Rectal smooth muscle tissue (tissue), 1 donor: Measurements from ENCODE around the gene DBN1.

Source experiments
- H3K27ac ChIP-seq: one replicate; pipeline ENCODE4 v1.7.0; 2013; ENCODE audit warnings: low read depth, low read length, inconsistent platforms
- H3K27me3 ChIP-seq: one replicate; pipeline ENCODE4 v1.7.0; 2013; ENCODE audit warnings: low read length; ENCODE audit not compliant: control insufficient read depth, insufficient read depth
- H3K36me3 ChIP-seq: one replicate; pipeline ENCODE4 v1.7.0; 2013; ENCODE audit warnings: low read length; ENCODE audit not compliant: control insufficient read depth, insufficient read depth
- H3K4me1 ChIP-seq: one replicate; pipeline ENCODE4 v1.7.0; 2013; ENCODE audit warnings: low read length; ENCODE audit not compliant: control insufficient read depth, insufficient read depth
- H3K4me3 ChIP-seq: one replicate; pipeline ENCODE4 v1.7.0; 2013; ENCODE audit warnings: low read length
- H3K9ac ChIP-seq: one replicate; pipeline ENCODE4 v1.7.0; 2013; ENCODE audit warnings: low read length

The DBN1 gene

GRCh38 chr5:177459819-177460628 is 13.4 kb downstream of the DBN1 start:
- Histone ChIP-seq H3K36me3 (no peaks in the 10 kb centered on the region), H3K27ac (no peak overlapping the region), H3K9ac (no peak overlapping the region), H3K4me3 (no peak overlapping the region), H3K27me3 (no peaks in the 10 kb centered on the region), H3K4me1 (peaks cover 9% of the 10 kb centered on the region)

DNA sequence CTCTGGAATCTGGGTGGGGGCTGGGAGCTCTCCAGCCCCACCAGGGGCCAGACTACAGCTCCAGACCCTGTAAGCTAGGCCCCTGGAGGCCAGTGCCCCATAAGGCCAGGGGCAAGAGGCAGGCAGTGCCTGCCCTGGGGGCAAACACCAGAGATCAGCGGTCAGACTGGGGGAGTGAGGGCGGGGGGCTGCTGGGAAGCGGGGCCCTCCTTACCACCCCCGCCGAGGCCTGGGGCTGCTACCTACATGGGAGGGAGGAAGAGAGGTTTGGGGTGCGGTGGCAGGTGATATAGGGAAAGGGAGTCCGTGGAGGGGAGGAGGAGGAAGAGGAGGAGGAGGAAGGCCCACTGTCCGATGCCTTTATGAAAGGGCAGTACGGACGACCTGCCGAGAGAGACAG is 14.1 kb downstream of the DBN1 start:
- Histone ChIP-seq H3K4me1 (peaks cover 12% of the 10 kb centered on the region), H3K4me3 (no peak overlapping the region), H3K9ac (no peak overlapping the region), H3K27ac (no peak overlapping the region), H3K36me3 (no peaks in the 10 kb centered on the region), H3K27me3 (no peaks in the 10 kb centered on the region)

- Histone ChIP-seq H3K9ac (no peak overlapping the region), H3K27ac (no peak overlapping the region), H3K4me3 (no peak overlapping the region), H3K4me1 (peaks cover 15% of the 10 kb centered on the region), H3K27me3 (no peaks in the 10 kb centered on the region), H3K36me3 (no peaks in the 10 kb centered on the region)
Measured at GRCh38 chr5:177458912-177459350, 14.5 kb downstream of the DBN1 start.

GRCh38 chr5:177457852-177458681 is 15.4 kb downstream of the DBN1 start:
- Histone ChIP-seq H3K4me1 (peaks cover 18% of the 10 kb centered on the region), H3K36me3 (no peaks in the 10 kb centered on the region), H3K27ac (peak overlapping the region; percentile 54), H3K4me3 (no peak overlapping the region), H3K27me3 (no peaks in the 10 kb centered on the region), H3K9ac (no peak overlapping the region)

GRCh38 chr5:177456976-177457851 is 16.2 kb downstream of the DBN1 start:
- no peaks in the 10 kb centered on the region for H3K27me3 ChIP-seq
- H3K4me3 ChIP-seq, result no peak overlapping the region
- no peak overlapping the region for H3K9ac ChIP-seq
- no peaks in the 10 kb centered on the region for H3K36me3 ChIP-seq
- H3K4me1 ChIP-seq, result peaks cover 19% of the 10 kb centered on the region
- H3K27ac ChIP-seq, result peak overlapping the region; percentile 54

DNA sequence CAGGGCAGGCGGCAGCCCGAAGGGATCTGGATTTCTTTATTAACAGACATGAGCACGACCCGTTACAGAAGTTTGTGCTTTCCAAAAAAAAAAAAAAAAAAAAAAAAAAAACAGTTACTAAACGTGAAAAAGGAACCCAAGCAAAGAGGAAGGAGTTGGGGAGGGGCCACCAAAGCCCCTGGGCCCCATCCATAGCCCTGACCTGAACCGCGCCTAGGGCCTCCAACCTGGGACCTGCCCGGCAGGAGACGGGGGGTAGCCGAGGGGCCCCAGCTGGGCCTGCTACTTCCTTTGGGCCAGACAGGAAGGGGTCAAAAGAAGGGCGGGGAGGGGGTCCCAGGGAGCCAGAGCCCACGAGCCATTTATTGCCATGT is 16.9 kb downstream of the DBN1 start:
- peaks cover 19% of the 10 kb centered on the region for H3K4me1 ChIP-seq
- no peaks in the 10 kb centered on the region for H3K36me3 ChIP-seq
- H3K9ac ChIP-seq, result no peak overlapping the region
- H3K27ac ChIP-seq, result peak overlapping the region; percentile 54
- no peak overlapping the region for H3K4me3 ChIP-seq
- no peaks in the 10 kb centered on the region for H3K27me3 ChIP-seq

DNA sequence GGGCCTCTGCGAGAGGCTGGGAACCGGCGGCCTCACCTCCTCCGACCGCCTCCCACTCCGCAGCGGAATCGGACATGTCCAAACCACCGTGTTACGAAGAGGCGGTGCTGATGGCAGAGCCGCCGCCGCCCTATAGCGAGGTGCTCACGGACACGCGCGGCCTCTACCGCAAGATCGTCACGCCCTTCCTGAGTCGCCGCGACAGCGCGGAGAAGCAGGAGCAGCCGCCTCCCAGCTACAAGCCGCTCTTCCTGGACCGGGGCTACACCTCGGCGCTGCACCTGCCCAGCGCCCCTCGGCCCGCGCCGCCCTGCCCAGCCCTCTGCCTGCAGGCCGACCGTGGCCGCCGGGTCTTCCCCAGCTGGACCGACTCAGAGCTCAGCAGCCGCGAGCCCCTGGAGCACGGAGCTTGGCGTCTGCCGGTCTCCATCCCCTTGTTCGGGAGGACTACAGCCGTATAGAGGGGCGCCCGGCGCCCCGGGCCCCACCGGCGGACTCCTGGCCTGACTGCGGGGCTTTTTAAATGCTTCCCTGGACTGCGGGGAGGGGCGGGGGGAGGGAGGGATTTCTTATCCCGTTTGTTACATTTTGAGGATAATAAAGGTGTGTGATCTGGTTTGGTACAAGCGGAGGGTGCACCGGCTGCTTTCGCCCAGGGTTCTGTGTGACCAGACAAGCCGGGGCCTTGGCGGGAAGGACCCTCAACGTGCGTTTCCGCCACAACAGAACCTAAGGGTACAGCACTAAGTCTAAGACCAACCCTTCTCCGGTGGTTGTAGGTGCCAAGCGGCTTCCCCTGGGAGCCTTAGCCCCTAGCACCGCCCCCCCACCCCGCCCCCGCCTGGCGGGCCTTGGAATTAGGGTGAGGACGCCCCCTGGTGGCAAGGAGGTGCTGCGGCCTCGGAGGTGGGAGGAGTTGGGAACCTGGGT is 17.5 kb downstream of the DBN1 start:
- no peaks in the 10 kb centered on the region for H3K36me3 ChIP-seq
- H3K27me3 ChIP-seq, result peaks cover 2% of the 10 kb centered on the region
- peak overlapping the region; percentile 69 for H3K4me3 ChIP-seq
- peaks cover 19% of the 10 kb centered on the region for H3K4me1 ChIP-seq
- peak overlapping the region; percentile 33 for H3K9ac ChIP-seq
- no peak overlapping the region for H3K27ac ChIP-seq

GRCh38 chr5:177455036-177455660 is 18.3 kb downstream of the DBN1 start:
- H3K36me3 ChIP-seq, result no peaks in the 10 kb centered on the region
- H3K27me3 ChIP-seq, result peaks cover 2% of the 10 kb centered on the region
- peak overlapping the region; percentile 69 for H3K4me3 ChIP-seq
- H3K27ac ChIP-seq, result no peak overlapping the region
- no peak overlapping the region for H3K9ac ChIP-seq
- H3K4me1 ChIP-seq, result peaks cover 19% of the 10 kb centered on the region

- no peak overlapping the region for H3K27ac ChIP-seq
- H3K36me3 ChIP-seq, result no peaks in the 10 kb centered on the region
- H3K9ac ChIP-seq, result no peak overlapping the region
- peaks cover 5% of the 10 kb centered on the region for H3K27me3 ChIP-seq
- H3K4me3 ChIP-seq, result peak overlapping the region; percentile 69
- peaks cover 19% of the 10 kb centered on the region for H3K4me1 ChIP-seq
Measured at GRCh38 chr5:177454397-177455035, 18.9 kb downstream of the DBN1 start.

GRCh38 chr5:177453852-177454396 is 19.5 kb downstream of the DBN1 start:
- peaks cover 6% of the 10 kb centered on the region for H3K27me3 ChIP-seq
- no peak overlapping the region for H3K27ac ChIP-seq
- H3K9ac ChIP-seq, result no peak overlapping the region
- no peaks in the 10 kb centered on the region for H3K36me3 ChIP-seq
- H3K4me3 ChIP-seq, result peak overlapping the region; percentile 57
- H3K4me1 ChIP-seq, result peaks cover 19% of the 10 kb centered on the region
